Testis (tissue), 3 donors: ENCODE data around the gene PPP4R1. TPM values are rescaled to one million over a fixed set of nuclear protein-coding genes. Genes with fewer than 3 reads are reported as not detected.

Source experiments
- DNase-seq: peaks from one replicate; pipeline ENCODE4 v3.0.0-alpha.2; 2019
- H3K27ac ChIP-seq, 2 donors: fragments of 200-600 bp; sonication (generic); one replicate each; pipeline ENCODE4 v1.5.1; 2019
- H3K27me3 ChIP-seq: fragments of 200-600 bp; sonication (generic); one replicate; pipeline ENCODE4 v1.5.1; 2019
- H3K36me3 ChIP-seq: fragments of 200-600 bp; sonication (generic); one replicate; pipeline ENCODE4 v1.5.1; 2017; ENCODE audit warnings: low read depth; ENCODE audit errors: missing control alignments
- H3K4me1 ChIP-seq: fragments of 200-600 bp; sonication (generic); one replicate; pipeline ENCODE4 v1.5.1; 2019
- H3K4me3 ChIP-seq, 2 donors: fragments of 200-600 bp; sonication (generic); one replicate each; pipeline ENCODE4 v1.5.1; 2017 to 2019
- H3K9me3 ChIP-seq: fragments of 200-600 bp; sonication (generic); one replicate; pipeline ENCODE4 v1.5.1; 2017
- POLR2A ChIP-seq: fragments of 450-650 bp; IDR thresholded peaks from one replicate; pipeline ENCODE4 v1.6.1; 2017; ENCODE audit warnings: antibody characterized with exemption, mild to moderate bottlenecking, moderate library complexity
- WGBS, 2 donors: methylation state at CpG; one replicate each; pipeline ENCODE4 v1.1.5; 2018; 5-methylcytosine and 5-hydroxymethylcytosine counted together
- intact Hi-C: fragments of 100-400 bp; cut with DNase I; formaldehyde crosslinking; loops from one replicate; pipeline ENCODE4 v1.15.1; 2023; ENCODE audit warnings: low total_unique reads
- polyA plus RNA-seq: library from polyadenylated mRNA; stranded (reverse); fragments of 350-450 nt; fragmentation: Illumina TruSeq; extraction: RNeasy Lipid Tissue Mini Kit (QIAGEN cat#74804); gene quantifications from one replicate; pipeline ENCODE4 v1.2.3, GENCODE V29; 2014; ENCODE audit warnings: low read depth, low replicate concordance; ENCODE audit not compliant: insufficient read depth
- total RNA-seq, 2 donors: library from RNA; depleted of rRNA; stranded (reverse); fragments of >200 nt; gene quantifications; one replicate each; pipeline ENCODE4 v1.2.3, GENCODE V29; 2016
- TF ChIP-seq, protein P1 (sequence below), 3 experiments: fragments of 450-650 bp in 2 of 3; fragments of 200-600 bp in 1 of 3; sonication (generic) in 1 of 3; IDR thresholded peaks; one replicate each; pipeline ENCODE4 v1.5.1; 2016 to 2019; ENCODE audit warnings: antibody characterized with exemption in 3 of 3, mild to moderate bottlenecking in 2 of 3, moderate library complexity in 1 of 3

PPP4R1 gene
- total and polyA plus RNA-seq, 3 donors from 2014 or later: 91.8 to 136 (median 128) TPM

DNA sequence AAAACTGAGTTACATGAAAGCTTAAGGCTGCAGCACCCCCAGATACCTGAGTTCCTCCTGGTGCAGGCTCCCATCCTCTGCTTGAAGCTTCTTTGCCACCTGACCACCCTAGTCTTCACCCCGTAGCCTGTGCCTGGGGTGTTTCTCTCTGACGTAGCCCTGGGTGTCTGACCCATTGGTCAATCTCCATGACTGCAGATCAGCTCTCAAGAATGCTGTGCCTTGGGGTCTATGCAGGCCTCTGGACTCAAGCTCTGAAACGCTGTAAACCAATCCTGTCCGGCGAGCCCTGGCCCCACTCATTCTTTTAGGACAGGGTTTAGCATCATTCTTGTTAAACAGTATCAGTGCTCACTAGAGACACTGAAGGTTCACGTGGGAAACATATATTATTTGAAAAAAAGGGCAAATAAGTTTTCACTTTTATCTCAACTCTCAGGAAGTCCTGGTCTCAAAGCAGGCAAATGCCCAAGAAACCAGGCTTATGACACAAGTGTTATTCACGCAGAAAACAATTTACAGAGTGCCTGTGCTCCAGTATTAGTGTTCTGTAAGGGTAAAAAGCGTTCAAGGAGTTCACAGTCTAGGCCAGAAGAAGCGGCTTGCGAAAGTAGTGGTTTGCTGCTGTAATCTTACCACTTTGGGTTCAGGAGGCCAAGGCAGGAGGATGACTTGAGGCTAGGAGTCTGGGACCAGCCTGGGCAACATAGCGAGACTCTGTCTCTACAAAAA lies 22.8 kb upstream of the PPP4R1 start:
- no peak for DNase-seq
- Histone ChIP-seq H3K36me3 (no peaks in the 10 kb centered on the region), H3K27ac (no peak overlapping the region), H3K4me3 (no peak overlapping the region), H3K27me3 (no peaks in the 10 kb centered on the region), H3K9me3 (no peaks in the 10 kb centered on the region), H3K4me1 (no peaks in the 10 kb centered on the region)
- TF ChIP-seq, protein P1, sequence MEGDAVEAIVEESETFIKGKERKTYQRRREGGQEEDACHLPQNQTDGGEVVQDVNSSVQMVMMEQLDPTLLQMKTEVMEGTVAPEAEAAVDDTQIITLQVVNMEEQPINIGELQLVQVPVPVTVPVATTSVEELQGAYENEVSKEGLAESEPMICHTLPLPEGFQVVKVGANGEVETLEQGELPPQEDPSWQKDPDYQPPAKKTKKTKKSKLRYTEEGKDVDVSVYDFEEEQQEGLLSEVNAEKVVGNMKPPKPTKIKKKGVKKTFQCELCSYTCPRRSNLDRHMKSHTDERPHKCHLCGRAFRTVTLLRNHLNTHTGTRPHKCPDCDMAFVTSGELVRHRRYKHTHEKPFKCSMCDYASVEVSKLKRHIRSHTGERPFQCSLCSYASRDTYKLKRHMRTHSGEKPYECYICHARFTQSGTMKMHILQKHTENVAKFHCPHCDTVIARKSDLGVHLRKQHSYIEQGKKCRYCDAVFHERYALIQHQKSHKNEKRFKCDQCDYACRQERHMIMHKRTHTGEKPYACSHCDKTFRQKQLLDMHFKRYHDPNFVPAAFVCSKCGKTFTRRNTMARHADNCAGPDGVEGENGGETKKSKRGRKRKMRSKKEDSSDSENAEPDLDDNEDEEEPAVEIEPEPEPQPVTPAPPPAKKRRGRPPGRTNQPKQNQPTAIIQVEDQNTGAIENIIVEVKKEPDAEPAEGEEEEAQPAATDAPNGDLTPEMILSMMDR (IDR thresholded peaks at IDR 0.05): no peak
- TF ChIP-seq POLR2A: no peak
- intact Hi-C loops: no loop called here
- 91 to 92% methylated on average over 11 of the region's 11 CpGs for WGBS, 2 donors

DNA sequence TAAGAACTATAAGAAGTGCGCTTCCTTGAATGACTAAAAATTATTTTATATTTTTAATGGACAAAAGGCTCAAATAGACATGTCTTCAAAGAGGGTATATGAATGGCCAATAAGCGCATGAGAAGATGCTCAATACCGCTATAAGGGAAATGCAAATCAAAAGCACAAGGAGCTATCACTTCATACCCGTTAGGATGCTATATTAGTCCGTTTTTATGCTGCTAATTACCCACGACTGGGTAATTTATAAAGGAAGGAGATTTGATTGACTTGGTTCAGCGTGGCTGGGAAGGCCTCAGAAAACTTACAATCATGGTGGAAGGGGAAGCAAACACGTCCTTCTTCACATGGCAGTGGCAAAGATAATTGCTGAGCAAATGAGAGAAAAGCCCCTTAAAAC lies 20.5 kb upstream of the PPP4R1 start:
- 90 to 91% methylated on average over 8 of the region's 8 CpGs for WGBS, 2 donors
- Histone ChIP-seq H3K4me3 (no peak overlapping the region), H3K27ac (no peak overlapping the region), H3K27me3 (no peaks in the 10 kb centered on the region), H3K4me1 (no peaks in the 10 kb centered on the region), H3K9me3 (no peaks in the 10 kb centered on the region), H3K36me3 (no peaks in the 10 kb centered on the region)
- no peak for TF ChIP-seq POLR2A
- TF ChIP-seq, protein P1 (IDR thresholded peaks at IDR 0.05): no peak
- DNase-seq: no peak
- intact Hi-C loops: no loop called here

GRCh38 chr18:9631814-9632496 lies 17.6 kb upstream of the PPP4R1 start:
- intact Hi-C loops: no loop called here
- no peak for DNase-seq
- no peaks in the 10 kb centered on the region for H3K9me3 ChIP-seq
- H3K4me1 ChIP-seq: no peaks in the 10 kb centered on the region
- no peak overlapping the region for H3K4me3 ChIP-seq
- H3K27ac ChIP-seq: no peak overlapping the region
- no peaks in the 10 kb centered on the region for H3K36me3 ChIP-seq
- no peak for TF ChIP-seq POLR2A
- TF ChIP-seq, protein P1 (IDR thresholded peaks at IDR 0.05): no peak
- H3K27me3 ChIP-seq: no peaks in the 10 kb centered on the region
- WGBS, 2 donors: 81 to 86% methylated on average over 5 of the region's 5 CpGs

GRCh38 chr18:9630444-9630843 lies 16.1 kb upstream of the PPP4R1 start:
- TF ChIP-seq, protein P1 (IDR thresholded peaks at IDR 0.05): no peak
- no peak for TF ChIP-seq POLR2A
- H3K4me3 ChIP-seq: no peak overlapping the region
- no peak for DNase-seq
- no peaks in the 10 kb centered on the region for H3K4me1 ChIP-seq
- 87 to 90% methylated on average over 8 of the region's 8 CpGs for WGBS, 2 donors
- H3K27ac ChIP-seq: no peak overlapping the region
- intact Hi-C loops: no loop called here
- no peaks in the 10 kb centered on the region for H3K36me3 ChIP-seq
- H3K9me3 ChIP-seq: no peaks in the 10 kb centered on the region
- H3K27me3 ChIP-seq: no peaks in the 10 kb centered on the region
